Measurements from ENCODE around the gene DRD3.

- no peak for TF ChIP-seq POLR2AphosphoS5 (IDR thresholded peaks at IDR 0.05; ENCODE audit: borderline replicate concordance, low read depth, low read length)
- no peak for TF ChIP-seq EZH2 (IDR thresholded peaks at IDR 0.05)
- TF ChIP-seq FOXP2 (optimal IDR thresholded peaks at IDR 0.05; ENCODE audit: control extremely low read depth, extremely low read length, insufficient read depth): no peak
Measured at GRCh38 chr3:114207768-114208167, 28.9 kb upstream of the DRD3 start.
